Airway epithelial cell (primary cell): Measurements from ENCODE around the gene FOXJ2. TPM values are rescaled to one million over a fixed set of nuclear protein-coding genes. Genes with fewer than 3 reads are reported as not detected.

ENCODE experiments used
- total RNA-seq: library from RNA; depleted of rRNA; stranded (reverse); fragments of >200 nt; gene quantifications from 2 replicates; pipeline ENCODE4 v1.2.3, GENCODE V29; 2015

FOXJ2 gene
- 6.7 and 9.2 TPM in 2 replicates for total RNA-seq

DNA sequence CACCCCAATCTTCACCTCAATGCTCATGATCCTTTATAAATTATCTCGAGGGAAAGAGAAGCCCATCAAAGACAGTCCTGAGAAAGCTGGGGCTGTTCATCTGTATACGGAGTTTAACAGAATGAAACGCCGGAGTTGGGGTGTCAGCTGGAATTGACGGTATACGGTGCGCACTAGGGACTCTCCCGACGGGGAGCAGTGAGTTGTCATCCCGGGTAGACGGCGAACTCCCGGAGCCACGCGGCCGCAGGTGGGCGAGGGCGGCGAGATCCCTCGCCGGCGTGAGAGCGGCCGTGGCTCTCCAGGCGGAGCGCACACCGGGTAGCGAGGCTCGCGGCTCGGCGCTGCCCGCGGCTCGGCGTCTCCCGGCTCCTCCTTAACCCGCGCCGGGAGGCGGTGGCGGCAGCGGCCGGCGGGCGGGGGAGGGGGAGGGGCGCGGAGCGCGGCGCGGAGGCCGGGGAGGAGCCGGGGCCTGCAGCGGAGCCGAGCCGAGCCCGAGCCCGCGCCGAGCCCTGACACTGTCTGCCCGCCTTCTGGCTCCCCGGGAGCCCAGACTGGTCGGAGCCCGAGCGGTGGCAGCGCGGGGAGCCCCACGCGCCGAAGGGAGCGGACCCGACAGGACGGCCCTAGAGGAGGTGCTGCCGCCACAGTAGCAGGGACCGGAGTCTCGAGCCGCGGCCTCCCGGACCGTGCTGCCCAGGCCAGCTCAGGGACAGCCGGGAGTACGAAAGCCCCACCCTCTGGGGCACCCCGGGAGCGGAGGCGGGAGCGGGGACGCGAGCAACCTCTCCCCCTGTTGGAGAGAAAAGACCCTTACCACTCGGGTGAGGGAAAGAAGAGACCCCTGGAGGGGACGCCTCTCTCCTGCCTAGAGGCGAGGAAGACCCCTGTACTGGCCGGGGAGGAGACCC is at the start of gene FOXJ2:
Gene FOXJ2 (plus strand): TSS at position 475 of the 911 bp plus-strand sequence. CDS start 7,117 bp downstream, outside the sequence.

DNA sequence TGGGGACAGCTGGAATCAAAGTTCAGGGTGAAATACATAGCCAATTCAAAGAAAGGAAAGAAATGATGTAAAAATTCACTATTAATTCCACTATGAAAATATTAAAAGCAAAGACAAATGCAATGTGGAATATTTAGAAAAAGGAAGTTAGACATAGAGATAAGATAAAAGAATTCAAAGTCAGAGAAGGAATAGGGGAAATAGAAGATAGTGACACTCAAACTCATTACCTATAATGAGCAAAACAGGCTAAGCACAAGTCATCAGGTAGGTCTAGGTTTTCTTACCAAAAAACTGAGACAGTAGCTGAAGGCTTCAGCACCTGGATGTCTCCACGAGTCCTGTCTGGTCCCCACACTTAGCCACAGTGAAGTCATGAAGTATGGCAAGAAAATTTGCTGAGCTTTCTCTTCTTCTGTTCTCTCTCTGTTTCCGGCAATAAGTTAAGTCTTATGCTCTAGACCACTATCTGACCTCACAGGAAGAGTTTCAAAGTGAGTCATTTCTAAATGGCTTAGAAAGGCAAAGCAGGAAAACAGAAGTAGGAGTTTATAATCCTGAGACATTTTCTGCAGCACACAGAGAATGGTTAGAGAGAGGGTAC is 33.6 kb downstream of the FOXJ2 start, which contains the start of gene C3AR1:
Gene C3AR1 (minus strand): TSS at position 369 of the 604 bp plus-strand sequence. CDS start 6,174 bp downstream, outside the sequence.

Other genes starting within 250 kb of the FOXJ2 start
- gene NANOG, start 243.3 kb upstream of the FOXJ2 start, total RNA-seq, result under 0.01 TPM in 1 of 2 replicates, not detected in the other
- gene SLC2A14, start 159.8 kb upstream of the FOXJ2 start, total RNA-seq, result 0.05 TPM in 1 of 2 replicates, not detected in the other
- 11.2 and 14.1 TPM in 2 replicates for gene SLC2A3, start 96.5 kb upstream of the FOXJ2 start, total RNA-seq
- not detected in 2 replicates for gene C3AR1, start 33.6 kb downstream of the FOXJ2 start, total RNA-seq
- gene NECAP1, start 49.6 kb downstream of the FOXJ2 start, total RNA-seq, result 19.0 and 33.2 TPM in 2 replicates
- 0.42 TPM in 1 of 2 replicates, not detected in the other for gene CLEC4A, start 90.9 kb downstream of the FOXJ2 start, total RNA-seq
- not detected in 2 replicates for gene ZNF705A, start 124.3 kb downstream of the FOXJ2 start, total RNA-seq
- gene FAM90A1, start 194.9 kb downstream of the FOXJ2 start, total RNA-seq, result not detected in 2 replicates